CD4-positive, alpha-beta T cell (primary cell): ENCODE results near the gene TMC7. TPM values are rescaled to one million over a fixed set of nuclear protein-coding genes. Genes with fewer than 3 reads are reported as not detected.

Experiments
- ATAC-seq: fragments of 200-7000 bp; cut with Tn5 transposase; one replicate; pipeline ENCODE4 v1.10.0; 2022; ENCODE audit warnings: mild to moderate bottlenecking; ENCODE audit not compliant: poor library complexity
- CTCF ChIA-PET: fragments of 350-600 bp; sonication (Branson Sonifier 250); formaldehyde crosslinking; loops from one replicate; lab custom pipeline; 2021; ENCODE audit warnings: antibody characterized with exemption, inconsistent platforms; lab: Charles Lee
- POLR2A ChIA-PET: fragments of 350-600 bp; sonication (Branson Sonifier 250); formaldehyde crosslinking; loops from one replicate; lab custom pipeline; 2021; ENCODE audit warnings: antibody characterized with exemption, inconsistent platforms; lab: Charles Lee
- DNase-seq, 14 experiments: peaks; one replicate each; pipeline ENCODE4 v3.0.0-alpha.2; 2013 to 2020; ENCODE audit warnings: mixed read lengths in 2 of 14
- H3K27ac ChIP-seq, 2 donors: one replicate each; pipeline versions ENCODE4 v1.5.1 to v1.7.0; 2013; ENCODE audit warnings: low read length in 2 of 2, low read depth in 1 of 2, mild to moderate bottlenecking in 1 of 2
- H3K27me3 ChIP-seq, 2 experiments: 1 replicate in 1 of 2; 2 replicates in 1 of 2; pipeline versions ENCODE4 v1.6.1 to v1.7.0; 2013; ENCODE audit warnings: low read length in 2 of 2, control low read depth in 1 of 2, mild to moderate bottlenecking in 1 of 2, moderate library complexity in 1 of 2; ENCODE audit not compliant: insufficient read depth in 2 of 2, control insufficient read depth in 1 of 2
- H3K36me3 ChIP-seq: one replicate; pipeline ENCODE4 v1.6.1; 2013; ENCODE audit warnings: low read length, control low read depth; ENCODE audit not compliant: insufficient read depth
- H3K4me1 ChIP-seq: one replicate; pipeline ENCODE4 v1.6.1; 2013; ENCODE audit warnings: low read length, control low read depth; ENCODE audit not compliant: insufficient read depth
- H3K4me3 ChIP-seq: one replicate; pipeline ENCODE4 v1.5.1; 2013; ENCODE audit warnings: mild to moderate bottlenecking, low read length, moderate library complexity
- H3K9me3 ChIP-seq, 2 experiments: 1 replicate in 1 of 2; 2 replicates in 1 of 2; pipeline versions ENCODE4 v1.6.1 to v1.7.0; 2013; ENCODE audit warnings: low read length in 2 of 2, mild to moderate bottlenecking in 2 of 2, control low read depth in 1 of 2, moderate library complexity in 1 of 2; ENCODE audit not compliant: control insufficient read depth in 1 of 2, insufficient read depth in 1 of 2
- H3K27ac Mint-ChIP-seq: one replicate; pipeline ENCODE4 v1.8.0; 2020; ENCODE audit warnings: mixed read lengths
- H3K27me3 Mint-ChIP-seq: one replicate; pipeline ENCODE4 v1.8.0; 2021; ENCODE audit warnings: mixed read lengths
- H3K36me3 Mint-ChIP-seq: one replicate; pipeline ENCODE4 v1.8.0; 2021; ENCODE audit warnings: low read depth, mixed read lengths
- H3K4me1 Mint-ChIP-seq: one replicate; pipeline ENCODE4 v1.8.0; 2021; ENCODE audit warnings: low read depth, mixed read lengths
- H3K4me3 Mint-ChIP-seq: one replicate; pipeline ENCODE4 v1.8.0; 2020; ENCODE audit warnings: mild to moderate bottlenecking, mixed read lengths
- H3K9me3 Mint-ChIP-seq: one replicate; pipeline ENCODE4 v1.8.0; 2020; ENCODE audit warnings: mixed read lengths
- intact Hi-C, 2 experiments: fragments of 100-400 bp; cut with DNase I in 1 of 2; cut with micrococcal nuclease in 1 of 2; formaldehyde crosslinking; loops; one replicate each; pipeline versions ENCODE4 v1.15.1 to v1.9.0; 2023 to 2025; cut with DNase I, micrococcal nuclease
- total RNA-seq, 174 experiments: library from RNA in 2 of 174; stranded (reverse) in 2 of 174; gene quantifications; one replicate each; pipeline ENCODE4 v1.2.3 and lab custom pipeline; 2021 to 2026
- TF ChIP-seq, protein P1 (sequence below): fragments of 200-600 bp; IDR thresholded peaks from one replicate; pipeline ENCODE4 v1.8.0; 2022; ENCODE audit warnings: antibody characterized with exemption, mild to moderate bottlenecking

TMC7 gene
- total RNA-seq, 2 experiments from 2014 or later: not detected

- Histone ChIP-seq H3K4me1 (no peaks in the 10 kb centered on the region), H3K27ac (no peak overlapping the region), H3K36me3 (no peaks in the 10 kb centered on the region), H3K9me3 (peaks cover 0 to 5% of the 10 kb centered on the region in 2 experiments), H3K4me3 (no peak overlapping the region), H3K27me3 (peaks cover 0 to 2% of the 10 kb centered on the region in 2 experiments)
- ATAC-seq (no peak), DNase-seq (no peak)
- ChIA-PET POLR2A (no interaction called here), CTCF (no interaction called here)
- TF ChIP-seq, protein P1, sequence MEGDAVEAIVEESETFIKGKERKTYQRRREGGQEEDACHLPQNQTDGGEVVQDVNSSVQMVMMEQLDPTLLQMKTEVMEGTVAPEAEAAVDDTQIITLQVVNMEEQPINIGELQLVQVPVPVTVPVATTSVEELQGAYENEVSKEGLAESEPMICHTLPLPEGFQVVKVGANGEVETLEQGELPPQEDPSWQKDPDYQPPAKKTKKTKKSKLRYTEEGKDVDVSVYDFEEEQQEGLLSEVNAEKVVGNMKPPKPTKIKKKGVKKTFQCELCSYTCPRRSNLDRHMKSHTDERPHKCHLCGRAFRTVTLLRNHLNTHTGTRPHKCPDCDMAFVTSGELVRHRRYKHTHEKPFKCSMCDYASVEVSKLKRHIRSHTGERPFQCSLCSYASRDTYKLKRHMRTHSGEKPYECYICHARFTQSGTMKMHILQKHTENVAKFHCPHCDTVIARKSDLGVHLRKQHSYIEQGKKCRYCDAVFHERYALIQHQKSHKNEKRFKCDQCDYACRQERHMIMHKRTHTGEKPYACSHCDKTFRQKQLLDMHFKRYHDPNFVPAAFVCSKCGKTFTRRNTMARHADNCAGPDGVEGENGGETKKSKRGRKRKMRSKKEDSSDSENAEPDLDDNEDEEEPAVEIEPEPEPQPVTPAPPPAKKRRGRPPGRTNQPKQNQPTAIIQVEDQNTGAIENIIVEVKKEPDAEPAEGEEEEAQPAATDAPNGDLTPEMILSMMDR: no peak
- Mint-ChIP-seq H3K27me3 (peaks cover 4% of the 10 kb centered on the region), H3K9me3 (no peaks in the 10 kb centered on the region), H3K4me1 (no peaks in the 10 kb centered on the region), H3K27ac (no peak overlapping the region), H3K36me3 (no peaks in the 10 kb centered on the region), H3K4me3 (no peak overlapping the region)
- intact Hi-C loops: no loop called here
Observed at GRCh38 chr16:19033761-19034160, 50.0 kb downstream of the TMC7 start.

DNA sequence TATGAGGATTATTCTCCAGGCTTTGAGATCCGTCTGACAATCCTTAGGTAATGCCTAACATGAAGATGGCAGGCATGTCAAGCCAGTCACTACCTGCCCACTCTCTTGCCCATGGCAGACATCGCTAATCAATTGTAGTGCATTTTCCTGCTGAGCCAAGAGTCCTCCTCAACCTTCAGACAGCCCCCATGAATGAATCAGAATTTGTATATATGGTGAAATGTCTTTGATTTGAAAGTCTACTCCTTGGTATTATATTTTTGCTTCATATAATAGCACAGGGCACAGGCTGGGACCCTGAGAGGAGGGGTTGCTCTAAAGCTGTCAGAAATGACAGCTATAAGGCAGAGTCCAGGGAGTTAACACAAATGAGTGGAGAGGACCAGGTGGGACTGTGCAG is 56.7 kb downstream of the TMC7 start:
- no peak for DNase-seq
- no peaks in the 10 kb centered on the region for H3K9me3 Mint-ChIP-seq
- no peaks in the 10 kb centered on the region for H3K4me1 Mint-ChIP-seq

DNA sequence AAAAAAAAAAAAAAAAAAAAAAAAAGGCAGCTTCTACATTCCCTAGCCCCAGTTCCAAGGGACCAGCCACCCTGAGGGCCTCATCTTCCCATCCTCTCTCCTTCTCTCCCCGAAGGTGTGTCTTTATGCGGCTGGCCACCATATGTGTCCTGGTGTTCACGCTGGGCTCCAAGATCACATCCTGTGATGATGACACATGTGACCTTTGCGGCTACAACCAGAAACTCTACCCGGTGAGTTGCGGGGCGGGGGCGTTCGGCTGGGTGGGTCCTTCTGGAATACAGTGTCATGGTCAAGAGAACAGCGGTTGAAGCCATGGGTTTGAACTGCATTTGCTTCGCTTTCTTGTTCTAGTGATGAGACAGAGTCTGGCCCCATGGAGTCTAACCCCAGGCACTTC is 61.0 kb downstream of the TMC7 start:
- TF ChIP-seq, protein P1: no peak
- H3K4me1 ChIP-seq: no peaks in the 10 kb centered on the region
- peaks cover 4% of the 10 kb centered on the region for H3K27me3 Mint-ChIP-seq
- no peak overlapping the region for H3K4me3 ChIP-seq
- intact Hi-C loops: loop anchor here in 1 of 2 experiments (5.0 kb wide), 1 partner anchor 47 kb away; no protein-coding TSS in a partner anchor
- no peaks in the 10 kb centered on the region for H3K9me3 ChIP-seq
- DNase-seq (no peak), ATAC-seq (no peak)
- no peaks in the 10 kb centered on the region for H3K9me3 Mint-ChIP-seq
- H3K4me3 Mint-ChIP-seq: no peak overlapping the region
- no peaks in the 10 kb centered on the region for H3K4me1 Mint-ChIP-seq
- POLR2A ChIA-PET: no interaction called here
- H3K27ac ChIP-seq: no peak overlapping the region
- no peaks in the 10 kb centered on the region for H3K27me3 ChIP-seq
- CTCF ChIA-PET: no interaction called here
- H3K36me3 Mint-ChIP-seq: no peaks in the 10 kb centered on the region
- H3K27ac Mint-ChIP-seq: no peak overlapping the region
- no peaks in the 10 kb centered on the region for H3K36me3 ChIP-seq

More for the DNA sequence above, 56.7 kb downstream of the TMC7 start:
- H3K27ac Mint-ChIP-seq: no peak overlapping the region
- TF ChIP-seq, protein P1: no peak
- ChIA-PET POLR2A (no interaction called here), CTCF (interaction anchor here (0.6 kb wide), 1 partner anchor 13 kb away, joined by 3 read pairs; no protein-coding TSS in a partner anchor)
- intact Hi-C loops: no loop called here
- peaks cover 4% of the 10 kb centered on the region for H3K27me3 Mint-ChIP-seq
- H3K36me3 ChIP-seq: no peaks in the 10 kb centered on the region
- no peaks in the 10 kb centered on the region for H3K4me1 ChIP-seq
- no peaks in the 10 kb centered on the region for H3K27me3 ChIP-seq
- H3K9me3 ChIP-seq: peaks cover 0 to 5% of the 10 kb centered on the region in 2 experiments
- H3K4me3 ChIP-seq: no peak overlapping the region
- H3K4me3 Mint-ChIP-seq: no peak overlapping the region
- no peak overlapping the region for H3K27ac ChIP-seq
- H3K36me3 Mint-ChIP-seq: no peaks in the 10 kb centered on the region
- ATAC-seq: no peak
